ENCODE data around the gene TTC28.

GRCh38 chr22:28629420-28630176, 50.0 kb downstream of the TTC28 start:
- no peak for TF ChIP-seq EZH2phosphoT487 (conservative IDR thresholded peaks at IDR 0.05; ENCODE audit: low read length)
- TF ChIP-seq CTCF (IDR thresholded peaks at IDR 0.05; ENCODE audit: insufficient read depth, low read length, poor library complexity, severe bottlenecking) = no peak

All from SU-DHL-6 (cell line).